Liver (tissue), 9 donors: ENCODE data around the gene DCAF8. TPM values are rescaled to one million over a fixed set of nuclear protein-coding genes. Genes with fewer than 3 reads are reported as not detected.

Experiments used
- DNase-seq: peaks from one replicate; pipeline ENCODE4 v3.0.0-alpha.2; 2017; ENCODE audit warnings: low spot score
- H3K27ac ChIP-seq, 2 donors: one replicate each; pipeline ENCODE4 v1.7.0; 2013; ENCODE audit warnings: inconsistent platforms in 2 of 2, low read length in 2 of 2, control low read depth in 1 of 2, low read depth in 1 of 2, mild to moderate bottlenecking in 1 of 2
- H3K27me3 ChIP-seq, 4 donors: one replicate each; pipeline versions ENCODE4 v1.6.1 to v1.7.0; 2013; ENCODE audit warnings: low read length in 3 of 4, inconsistent platforms in 1 of 4, mild to moderate bottlenecking in 1 of 4, moderate library complexity in 1 of 4; ENCODE audit not compliant: control insufficient read depth in 4 of 4, insufficient read depth in 4 of 4
- H3K36me3 ChIP-seq, 4 donors: one replicate each; pipeline versions ENCODE4 v1.6.1 to v1.7.0; 2013; ENCODE audit warnings: low read length in 3 of 4, mild to moderate bottlenecking in 3 of 4, low read depth in 1 of 4, moderate library complexity in 1 of 4; ENCODE audit not compliant: control insufficient read depth in 4 of 4, insufficient read depth in 3 of 4
- H3K4me1 ChIP-seq, 4 donors: one replicate each; pipeline versions ENCODE4 v1.6.1 to v1.7.0; 2013; ENCODE audit warnings: low read length in 3 of 4, mild to moderate bottlenecking in 3 of 4, moderate library complexity in 1 of 4; ENCODE audit not compliant: control insufficient read depth in 4 of 4, insufficient read depth in 4 of 4
- H3K4me3 ChIP-seq, 3 donors: one replicate each; pipeline versions ENCODE4 v1.6.1 to v1.7.0; 2013; ENCODE audit warnings: low read length in 3 of 3, control low read depth in 1 of 3, low read depth in 1 of 3, mild to moderate bottlenecking in 1 of 3
- H3K9ac ChIP-seq, 2 donors: one replicate each; pipeline ENCODE4 v1.7.0; 2013; ENCODE audit warnings: low read length in 2 of 2, mild to moderate bottlenecking in 2 of 2, moderate library complexity in 2 of 2, control low read depth in 1 of 2, low read depth in 1 of 2
- H3K9me3 ChIP-seq, 4 donors: one replicate each; pipeline versions ENCODE4 v1.6.1 to v1.7.0; 2013; ENCODE audit warnings: low read length in 3 of 4; ENCODE audit not compliant: control insufficient read depth in 4 of 4
- ATF3 ChIP-seq: IDR thresholded peaks from 2 replicates; pipeline ENCODE4 v1.6.1; 2016; ENCODE audit warnings: antibody characterized with exemption
- EGR1 ChIP-seq, 2 donors: IDR thresholded peaks; 2 replicates each; pipeline ENCODE4 v1.6.1; 2016 to 2018; ENCODE audit warnings: antibody characterized with exemption in 2 of 2, low read depth in 2 of 2
- FOXA1 ChIP-seq: IDR thresholded peaks from 2 replicates; pipeline ENCODE4 v1.6.1; 2016; ENCODE audit warnings: antibody characterized with exemption
- FOXA2 ChIP-seq: IDR thresholded peaks from 2 replicates; pipeline ENCODE4 v1.6.1; 2016; ENCODE audit warnings: antibody characterized with exemption
- GABPA ChIP-seq, 2 donors: IDR thresholded peaks in 1 of 2; conservative IDR thresholded peaks in 1 of 2; 2 replicates each; pipeline ENCODE4 v1.6.1; 2016; ENCODE audit warnings: antibody characterized with exemption in 2 of 2, mild to moderate bottlenecking in 1 of 2, moderate library complexity in 1 of 2
- HNF4A ChIP-seq, 2 donors: conservative IDR thresholded peaks; 2 replicates each; pipeline ENCODE4 v1.6.1; 2016; ENCODE audit warnings: antibody characterized with exemption in 2 of 2, mild to moderate bottlenecking in 2 of 2
- HNF4G ChIP-seq: IDR thresholded peaks from 2 replicates; pipeline ENCODE4 v1.6.1; 2016; ENCODE audit warnings: antibody characterized with exemption
- JUND ChIP-seq, 2 donors: IDR thresholded peaks; 2 replicates each; pipeline ENCODE4 v1.6.1; 2016; ENCODE audit warnings: antibody characterized with exemption in 2 of 2
- MAX ChIP-seq: IDR thresholded peaks from 2 replicates; pipeline ENCODE4 v1.6.1; 2016; ENCODE audit warnings: antibody characterized with exemption
- NR2F2 ChIP-seq: IDR thresholded peaks from 2 replicates; pipeline ENCODE4 v1.6.1; 2016; ENCODE audit warnings: antibody characterized with exemption
- RAD21 ChIP-seq, 2 donors: IDR thresholded peaks; 2 replicates each; pipeline ENCODE4 v1.6.1; 2016; ENCODE audit warnings: antibody characterized with exemption in 2 of 2, mild to moderate bottlenecking in 2 of 2
- RXRA ChIP-seq, 2 donors: IDR thresholded peaks; 2 replicates each; pipeline ENCODE4 v1.6.1; 2017 to 2018; ENCODE audit warnings: antibody characterized with exemption in 2 of 2, mild to moderate bottlenecking in 1 of 2
- SP1 ChIP-seq: IDR thresholded peaks from 2 replicates; pipeline ENCODE4 v1.6.1; 2018; ENCODE audit warnings: antibody characterized with exemption, mild to moderate bottlenecking
- TAF1 ChIP-seq: conservative IDR thresholded peaks from 2 replicates; pipeline ENCODE4 v1.6.1; 2016; ENCODE audit warnings: antibody characterized with exemption, mild to moderate bottlenecking
- YY1 ChIP-seq: IDR thresholded peaks from 2 replicates; pipeline ENCODE4 v1.6.1; 2016; ENCODE audit warnings: antibody characterized with exemption, mild to moderate bottlenecking
- ZBTB33 ChIP-seq: IDR thresholded peaks from 2 replicates; pipeline ENCODE4 v1.6.1; 2016; ENCODE audit warnings: antibody characterized with exemption
- WGBS: extraction: QIAGEN DNeasy Blood & Tissue Kit; methylation state at CpG from one replicate; pipeline ENCODE4 v1.1.7; 2013; 5-methylcytosine and 5-hydroxymethylcytosine counted together
- polyA plus RNA-seq, 2 donors: library from polyadenylated mRNA; stranded (reverse) in 1 of 2; unstranded in 1 of 2; fragments of 200-250 nt in 1 of 2; fragments of >200 nt in 1 of 2; fragmentation: Nextera tagmentation in 1 of 2; extraction: Ambion mirVana in 1 of 2; gene quantifications; one replicate each; pipeline versions ENCODE4 v1.2.1 to v1.2.3, GENCODE V29; 2013 to 2015
- total RNA-seq, 2 donors: library from RNA; depleted of rRNA; stranded (reverse); fragments of >200 nt; gene quantifications; one replicate each; pipeline ENCODE4 v1.2.3, GENCODE V29; 2014
- TF ChIP-seq, protein P1 (sequence below): IDR thresholded peaks from 2 replicates; pipeline ENCODE4 v1.6.1; 2016; ENCODE audit warnings: antibody characterized with exemption, mild to moderate bottlenecking
- TF ChIP-seq, protein P2 (sequence below): fragments of 150-350 bp; IDR thresholded peaks from 2 replicates; pipeline ENCODE4 v1.5.1; 2017; ENCODE audit warnings: improper control_type of control experiment, low read depth, low read length; ENCODE audit not compliant: missing input control
- donor health status: healthy.
- donor health status: healthy.
- donor health status: healthy.
- donor health status: healthy.
- donor health status: healthy.

DCAF8 gene
- total and polyA plus RNA-seq, 4 donors = 80.3 to 199 (median 102) TPM

- peak; percentile 67 to 85 for TF ChIP-seq HNF4A (conservative IDR thresholded peaks at IDR 0.05)
- no peak for TF ChIP-seq YY1
- TF ChIP-seq ATF3 = no peak
- peak; percentile 22 to 83 for TF ChIP-seq JUND (IDR thresholded peaks at IDR 0.05)
- no peak for TF ChIP-seq NR2F2
- TF ChIP-seq, protein P1, sequence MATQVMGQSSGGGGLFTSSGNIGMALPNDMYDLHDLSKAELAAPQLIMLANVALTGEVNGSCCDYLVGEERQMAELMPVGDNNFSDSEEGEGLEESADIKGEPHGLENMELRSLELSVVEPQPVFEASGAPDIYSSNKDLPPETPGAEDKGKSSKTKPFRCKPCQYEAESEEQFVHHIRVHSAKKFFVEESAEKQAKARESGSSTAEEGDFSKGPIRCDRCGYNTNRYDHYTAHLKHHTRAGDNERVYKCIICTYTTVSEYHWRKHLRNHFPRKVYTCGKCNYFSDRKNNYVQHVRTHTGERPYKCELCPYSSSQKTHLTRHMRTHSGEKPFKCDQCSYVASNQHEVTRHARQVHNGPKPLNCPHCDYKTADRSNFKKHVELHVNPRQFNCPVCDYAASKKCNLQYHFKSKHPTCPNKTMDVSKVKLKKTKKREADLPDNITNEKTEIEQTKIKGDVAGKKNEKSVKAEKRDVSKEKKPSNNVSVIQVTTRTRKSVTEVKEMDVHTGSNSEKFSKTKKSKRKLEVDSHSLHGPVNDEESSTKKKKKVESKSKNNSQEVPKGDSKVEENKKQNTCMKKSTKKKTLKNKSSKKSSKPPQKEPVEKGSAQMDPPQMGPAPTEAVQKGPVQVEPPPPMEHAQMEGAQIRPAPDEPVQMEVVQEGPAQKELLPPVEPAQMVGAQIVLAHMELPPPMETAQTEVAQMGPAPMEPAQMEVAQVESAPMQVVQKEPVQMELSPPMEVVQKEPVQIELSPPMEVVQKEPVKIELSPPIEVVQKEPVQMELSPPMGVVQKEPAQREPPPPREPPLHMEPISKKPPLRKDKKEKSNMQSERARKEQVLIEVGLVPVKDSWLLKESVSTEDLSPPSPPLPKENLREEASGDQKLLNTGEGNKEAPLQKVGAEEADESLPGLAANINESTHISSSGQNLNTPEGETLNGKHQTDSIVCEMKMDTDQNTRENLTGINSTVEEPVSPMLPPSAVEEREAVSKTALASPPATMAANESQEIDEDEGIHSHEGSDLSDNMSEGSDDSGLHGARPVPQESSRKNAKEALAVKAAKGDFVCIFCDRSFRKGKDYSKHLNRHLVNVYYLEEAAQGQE = peak; percentile 87
- peak; percentile 47 to 66 for TF ChIP-seq RAD21 (IDR thresholded peaks at IDR 0.05)
- TF ChIP-seq FOXA2 = peak; percentile 69
- peak; percentile 45 for TF ChIP-seq FOXA1
- peak in 1 of 2 donors; percentile 21 for TF ChIP-seq EGR1 (IDR thresholded peaks at IDR 0.05; ENCODE audit: low read depth in 2 of 2)
- no peak for TF ChIP-seq HNF4G
- peak; percentile 54 for TF ChIP-seq MAX
- TF ChIP-seq GABPA (IDR thresholded peaks at IDR 0.05 in 1 of 2, conservative IDR thresholded peaks at IDR 0.05 in 1 of 2) = peak in 1 of 2 donors; percentile 69
- peak; percentile 77 for TF ChIP-seq ZBTB33
- peak; percentile 98 for TF ChIP-seq TAF1
- TF ChIP-seq, protein P2, sequence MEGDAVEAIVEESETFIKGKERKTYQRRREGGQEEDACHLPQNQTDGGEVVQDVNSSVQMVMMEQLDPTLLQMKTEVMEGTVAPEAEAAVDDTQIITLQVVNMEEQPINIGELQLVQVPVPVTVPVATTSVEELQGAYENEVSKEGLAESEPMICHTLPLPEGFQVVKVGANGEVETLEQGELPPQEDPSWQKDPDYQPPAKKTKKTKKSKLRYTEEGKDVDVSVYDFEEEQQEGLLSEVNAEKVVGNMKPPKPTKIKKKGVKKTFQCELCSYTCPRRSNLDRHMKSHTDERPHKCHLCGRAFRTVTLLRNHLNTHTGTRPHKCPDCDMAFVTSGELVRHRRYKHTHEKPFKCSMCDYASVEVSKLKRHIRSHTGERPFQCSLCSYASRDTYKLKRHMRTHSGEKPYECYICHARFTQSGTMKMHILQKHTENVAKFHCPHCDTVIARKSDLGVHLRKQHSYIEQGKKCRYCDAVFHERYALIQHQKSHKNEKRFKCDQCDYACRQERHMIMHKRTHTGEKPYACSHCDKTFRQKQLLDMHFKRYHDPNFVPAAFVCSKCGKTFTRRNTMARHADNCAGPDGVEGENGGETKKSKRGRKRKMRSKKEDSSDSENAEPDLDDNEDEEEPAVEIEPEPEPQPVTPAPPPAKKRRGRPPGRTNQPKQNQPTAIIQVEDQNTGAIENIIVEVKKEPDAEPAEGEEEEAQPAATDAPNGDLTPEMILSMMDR = no peak
- peak; percentile 91 to 94 for TF ChIP-seq RXRA (IDR thresholded peaks at IDR 0.05)
- TF ChIP-seq SP1 = peak; percentile 85
- Histone ChIP-seq H3K4me3 (peak overlapping the region; percentile 69 to 82 (median 76)), H3K4me1 (peaks cover 5 to 33% (median 30%) of the 10 kb centered on the region in 4 donors), H3K36me3 (peaks cover 7 to 38% (median 36%) of the 10 kb centered on the region in 4 donors), H3K27ac (peak overlapping the region; percentile 84), H3K9ac (peak overlapping the region; percentile 78 to 91), H3K27me3 (no peaks in the 10 kb centered on the region), H3K9me3 (no peaks in the 10 kb centered on the region)
- WGBS = under 1% methylated on average over 15 of the region's 15 CpGs
- peak; percentile 52 for DNase-seq
Observed at GRCh38 chr1:160284220-160284781, 22.0 kb upstream of the DCAF8 start.
